GM12865 (cell line): ENCODE results near the gene UQCRHL.

ENCODE experiments used
- DNase-seq: peaks from one replicate; pipeline ENCODE4 v3.0.0; 2010; ENCODE audit warnings: low read depth
- H3K4me3 ChIP-seq: 2 replicates; pipeline ENCODE4 v1.5.1; 2011; ENCODE audit warnings: mild to moderate bottlenecking, low read depth, low read length, control low read depth
- CTCF ChIP-seq: IDR thresholded peaks from 2 replicates; pipeline ENCODE4 v1.5.1; 2011; ENCODE audit warnings: low read length, control low read depth, low read depth, inconsistent platforms; ENCODE audit not compliant: insufficient read depth; ENCODE audit errors: missing control alignments

UQCRHL gene

GRCh38 chr1:15760520-15761211, 46.8 kb downstream of the UQCRHL start:
- no peak for DNase-seq
- H3K4me3 ChIP-seq = no peak overlapping the region
- no peak for TF ChIP-seq CTCF

GRCh38 chr1:15758953-15759661, 48.3 kb downstream of the UQCRHL start:
- DNase-seq = no peak
- no peak for TF ChIP-seq CTCF
- no peak overlapping the region for H3K4me3 ChIP-seq

- H3K4me3 ChIP-seq = no peak within 1 kb of the TSS
- TF ChIP-seq CTCF = no peak
- DNase-seq = no peak
Measured at GRCh38 chr1:15758343-15758931, 49.0 kb downstream of the UQCRHL start, which contains the start of gene FBLIM1. Gene FBLIM1, plus strand, starts transcription at chr1:15758795. Its CDS starts 6,189 bp downstream, at chr1:15764984.

GRCh38 chr1:15757575-15758342, 49.7 kb downstream of the UQCRHL start:
- TF ChIP-seq CTCF = no peak
- DNase-seq = no peak
- no peak overlapping the region for H3K4me3 ChIP-seq
